Left cardiac atrium (tissue), 4 donors: ENCODE results near the gene MASP1. TPM values are rescaled to one million over a fixed set of nuclear protein-coding genes. Genes with fewer than 3 reads are reported as not detected.

Experiments used
- ATAC-seq, 2 donors: fragments of 200-7000 bp; cut with Tn5 transposase; one replicate each; pipeline ENCODE4 v1.9.1; 2020; ENCODE audit warnings: mild to moderate bottlenecking in 2 of 2, moderate library complexity in 2 of 2
- DNase-seq: peaks from one replicate; pipeline ENCODE4 v3.0.0-alpha.2; 2020
- intact Hi-C, 2 donors: fragments of 100-400 bp; cut with DNase I; formaldehyde crosslinking; loops; one replicate each; pipeline versions ENCODE4 v1.14.1 to v1.15.1; 2022 to 2023
- long read RNA-seq: library from polyadenylated mRNA; unstranded; transcript quantifications from one replicate; pipeline ENCODE4 v2.0.0, GENCODE V29; 2021
- total RNA-seq, 2 donors: library from RNA; stranded (reverse); fragmentation: NEBNext Ultra II Directional; extraction: Animal tissue kit (Norgen Biotek cat#: 25700); gene quantifications; one replicate each; pipeline ENCODE4 v1.2.1, GENCODE V29; 2021
- donor health status: DM: no; HTN: yes; CAD: no.
- donor health status: DM: no; HTN: yes; CAD: no; lungs with severe emphysema.
- donor health status: DM: yes; HTN: yes; CAD: no.
- donor health status: Dilated cardiomyopathy.

The MASP1 gene, protein sequence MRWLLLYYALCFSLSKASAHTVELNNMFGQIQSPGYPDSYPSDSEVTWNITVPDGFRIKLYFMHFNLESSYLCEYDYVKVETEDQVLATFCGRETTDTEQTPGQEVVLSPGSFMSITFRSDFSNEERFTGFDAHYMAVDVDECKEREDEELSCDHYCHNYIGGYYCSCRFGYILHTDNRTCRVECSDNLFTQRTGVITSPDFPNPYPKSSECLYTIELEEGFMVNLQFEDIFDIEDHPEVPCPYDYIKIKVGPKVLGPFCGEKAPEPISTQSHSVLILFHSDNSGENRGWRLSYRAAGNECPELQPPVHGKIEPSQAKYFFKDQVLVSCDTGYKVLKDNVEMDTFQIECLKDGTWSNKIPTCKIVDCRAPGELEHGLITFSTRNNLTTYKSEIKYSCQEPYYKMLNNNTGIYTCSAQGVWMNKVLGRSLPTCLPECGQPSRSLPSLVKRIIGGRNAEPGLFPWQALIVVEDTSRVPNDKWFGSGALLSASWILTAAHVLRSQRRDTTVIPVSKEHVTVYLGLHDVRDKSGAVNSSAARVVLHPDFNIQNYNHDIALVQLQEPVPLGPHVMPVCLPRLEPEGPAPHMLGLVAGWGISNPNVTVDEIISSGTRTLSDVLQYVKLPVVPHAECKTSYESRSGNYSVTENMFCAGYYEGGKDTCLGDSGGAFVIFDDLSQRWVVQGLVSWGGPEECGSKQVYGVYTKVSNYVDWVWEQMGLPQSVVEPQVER
- total RNA-seq, result 10 to 100 TPM; 12.8 to 74.7 TPM
- long read RNA-seq, full-length matches to known transcripts, result 25 of 43 reads
- long read RNA-seq, partial matches to known transcripts, result 9 of 43 reads
- long read RNA-seq, other reads (novel, unspliced or antisense), result 9 of 43 reads

DNA sequence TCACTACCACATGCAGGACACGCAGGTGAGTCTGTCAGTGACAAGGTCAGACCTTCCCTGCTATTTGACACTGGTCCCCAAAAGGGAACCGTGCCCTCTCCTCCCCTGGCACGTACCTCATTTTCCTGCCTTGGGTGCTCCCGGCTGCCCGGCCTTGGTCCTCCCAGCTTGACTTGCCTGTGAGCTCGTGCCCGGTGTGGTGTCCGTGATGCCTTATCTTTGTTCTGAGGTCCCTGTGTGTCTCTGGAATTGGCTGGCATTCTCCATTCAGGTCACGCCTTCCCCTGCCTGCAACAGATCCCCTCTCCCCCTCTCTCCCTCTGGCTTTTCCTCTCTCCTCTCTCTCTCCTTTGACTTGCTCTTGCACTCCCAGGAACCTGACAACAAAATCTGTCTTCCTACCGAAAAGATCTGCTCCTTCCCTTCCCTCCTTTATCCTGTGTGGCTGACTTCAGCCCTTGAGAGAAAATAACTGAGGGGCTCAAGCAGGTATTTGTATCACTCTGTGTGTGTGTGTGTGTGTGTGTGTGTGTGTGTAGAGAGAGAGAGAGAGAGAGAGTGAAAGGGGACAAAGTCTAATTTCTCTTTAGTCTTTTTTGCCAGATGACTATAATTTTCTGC is at the start of gene MASP1:
Gene MASP1 (minus strand): TSS at position 226 of the 621 bp plus-strand sequence. CDS start 105 bp downstream, at position 121.
- DNase-seq (peak; percentile 48), ATAC-seq (peak; percentile 52 to 70)

DNA sequence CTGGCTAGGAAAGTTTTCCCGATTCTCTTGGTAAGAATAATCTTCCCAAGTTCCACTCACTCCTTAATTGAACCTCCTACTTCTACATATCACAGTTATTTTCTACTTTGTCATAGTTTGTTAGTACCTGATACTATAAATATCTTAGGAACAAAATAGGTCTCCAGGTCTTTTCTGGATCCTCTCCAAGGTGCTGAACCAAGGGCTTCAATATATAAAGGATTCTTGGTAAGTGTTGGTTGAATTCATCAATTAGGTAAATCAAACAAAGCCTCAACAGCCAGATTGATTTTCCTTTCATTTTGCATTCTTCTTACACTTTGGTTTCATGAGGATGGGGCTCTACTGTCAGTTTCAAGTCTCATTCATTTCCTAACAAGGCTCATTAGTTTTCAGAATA is 49.0 kb upstream of the MASP1 start:
- DNase-seq (no peak), ATAC-seq (no peak)
- intact Hi-C loops, result no loop called here

More for the DNA sequence above, at the start of gene MASP1:
- intact Hi-C loops, result no loop called here

DNA sequence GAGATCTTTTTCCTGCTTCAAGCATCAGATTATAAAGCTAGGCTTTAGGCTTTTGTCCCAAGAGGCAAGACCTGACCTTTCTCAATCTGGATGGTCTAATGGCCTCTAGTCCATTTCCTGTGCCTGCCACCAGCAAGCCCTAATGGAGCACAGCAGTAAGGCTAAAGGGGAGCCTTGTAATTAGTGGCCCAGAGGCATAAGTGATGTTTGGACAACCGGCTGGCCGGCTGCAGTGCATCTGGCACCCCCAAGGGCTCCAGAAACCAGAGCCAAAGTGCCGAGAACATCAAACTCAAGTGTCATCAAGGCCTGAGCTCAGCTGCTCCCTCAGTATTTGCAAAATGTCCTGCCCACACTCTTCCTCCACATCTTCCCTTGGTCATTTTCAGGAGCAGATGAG is 44.8 kb upstream of the MASP1 start:
- no peak for ATAC-seq
- intact Hi-C loops, result no loop called here
- DNase-seq, result no peak

DNA sequence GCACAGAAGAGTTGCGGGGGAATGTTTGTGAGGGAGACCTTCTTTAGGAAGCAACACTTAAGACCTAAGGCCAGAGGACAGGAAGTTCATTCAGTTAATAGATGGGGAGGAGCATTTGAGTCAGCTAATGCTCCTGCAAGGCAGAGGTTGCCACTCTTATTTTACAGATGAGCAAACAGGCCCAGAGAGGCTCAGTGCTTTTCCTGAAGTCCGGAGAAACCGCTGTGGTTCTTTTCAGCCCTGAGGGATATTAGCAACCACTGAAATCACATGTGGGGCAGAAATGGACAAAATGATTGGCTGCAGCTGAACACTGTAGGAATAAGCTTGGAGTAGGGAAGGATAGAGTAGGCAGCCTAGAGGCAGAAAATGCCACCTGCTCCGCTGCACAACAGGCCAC is 43.4 kb upstream of the MASP1 start:
- intact Hi-C loops, result no loop called here
- ATAC-seq (no peak), DNase-seq (no peak)

DNA sequence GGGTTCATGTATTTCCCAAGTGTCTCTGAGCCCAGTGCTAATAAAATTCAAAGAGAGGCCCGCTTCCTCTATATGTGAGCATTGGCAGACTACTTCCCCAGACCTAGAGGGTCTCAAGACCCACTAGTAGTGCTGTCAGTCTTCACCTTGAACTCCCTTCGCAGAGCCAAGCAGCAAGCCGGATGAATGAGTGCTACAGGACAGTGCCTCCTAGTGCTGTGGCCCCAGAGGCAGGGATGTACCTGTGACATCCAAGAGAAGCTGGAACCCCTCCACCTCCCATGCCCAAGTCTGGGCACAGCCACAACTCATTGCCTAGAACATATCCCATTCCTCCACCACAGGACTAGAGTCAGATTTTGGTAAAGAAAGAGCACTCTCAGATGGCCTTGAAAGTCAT is 37.2 kb upstream of the MASP1 start:
- no peak for ATAC-seq
- intact Hi-C loops, result no loop called here
- DNase-seq, result no peak

DNA sequence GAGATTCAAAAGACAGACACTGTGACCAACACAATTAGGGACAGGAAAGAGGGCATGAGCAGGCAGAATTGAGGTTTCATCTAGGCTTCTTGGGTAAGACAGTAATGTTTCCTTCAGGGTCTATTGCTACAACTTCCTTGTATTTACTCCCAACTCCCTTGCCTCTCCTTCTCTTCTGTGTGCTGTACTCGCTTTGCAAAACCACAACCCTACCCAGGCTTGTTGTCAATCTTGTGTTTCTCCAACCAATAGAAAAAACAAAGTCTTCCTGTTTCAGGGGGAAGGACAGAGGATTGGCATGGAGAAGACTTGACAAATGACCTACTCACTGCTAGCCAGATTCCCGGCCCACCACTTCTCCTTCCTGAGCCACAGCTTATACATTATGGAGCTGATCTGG is 36.3 kb upstream of the MASP1 start:
- no peak for ATAC-seq
- intact Hi-C loops, result no loop called here

DNA sequence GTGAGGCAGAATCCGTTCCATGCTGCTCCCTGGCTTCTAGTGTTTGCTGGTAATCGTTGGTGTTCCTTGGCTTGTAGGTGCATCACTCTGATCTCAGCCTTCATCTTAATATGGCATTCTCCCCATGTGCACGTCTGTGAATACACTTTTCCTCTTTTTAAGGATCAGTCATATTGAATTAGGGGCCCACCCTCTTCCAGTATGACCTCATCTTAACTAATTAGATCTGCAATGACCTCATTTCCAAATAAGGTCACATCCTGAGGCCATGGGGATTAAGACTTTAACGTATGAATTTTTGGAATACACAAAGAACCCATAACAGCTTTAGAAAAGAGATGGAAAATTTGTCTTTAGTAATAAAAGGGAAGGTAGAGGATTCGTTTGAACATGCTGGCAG is 34.1 kb upstream of the MASP1 start:
- intact Hi-C loops, result no loop called here
- ATAC-seq, result no peak

More for the DNA sequence above, 36.3 kb upstream of the MASP1 start:
- DNase-seq, result no peak

DNA sequence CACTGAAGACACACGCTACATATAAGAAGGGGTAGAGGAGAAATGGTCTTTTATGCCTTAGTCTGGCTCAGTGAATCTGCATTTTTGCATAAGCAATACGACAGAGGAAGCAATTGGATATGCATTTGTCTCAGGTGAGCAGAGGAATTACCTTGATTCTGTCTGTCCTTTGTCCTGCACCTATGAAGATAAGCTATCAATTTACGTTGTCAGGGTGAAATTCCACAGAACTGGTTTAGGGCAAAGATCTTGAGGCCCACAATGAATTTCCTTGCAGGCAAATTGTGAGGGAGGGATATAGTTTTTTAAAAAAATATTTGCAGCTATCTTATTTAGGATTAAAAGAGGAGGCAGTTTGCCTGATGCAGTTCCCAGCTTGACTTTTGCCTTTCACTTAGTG is 31.6 kb upstream of the MASP1 start:
- DNase-seq (no peak), ATAC-seq (no peak)
- intact Hi-C loops, result no loop called here

More for the DNA sequence above, 34.1 kb upstream of the MASP1 start:
- DNase-seq, result no peak

DNA sequence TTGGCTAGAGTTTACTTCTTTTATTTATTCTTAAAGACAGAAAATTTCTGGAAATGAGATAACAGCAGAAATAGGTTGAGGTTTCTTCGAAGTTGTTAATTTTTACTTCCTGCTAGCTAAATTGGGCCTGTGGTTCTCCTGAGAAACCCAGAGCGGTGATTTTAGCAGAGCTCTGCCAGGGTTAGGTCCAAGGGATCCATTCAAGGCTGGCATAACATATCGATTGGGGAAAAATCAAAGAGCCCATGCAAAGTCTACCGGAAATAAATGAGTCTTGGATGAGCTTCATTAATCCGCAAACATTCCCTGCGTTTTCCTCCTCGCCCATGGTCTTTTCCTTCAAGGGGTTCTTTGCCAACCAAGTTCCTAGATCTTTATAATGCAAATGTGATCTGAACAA is 30.8 kb upstream of the MASP1 start:
- intact Hi-C loops, result no loop called here
- DNase-seq, result no peak
- no peak for ATAC-seq

DNA sequence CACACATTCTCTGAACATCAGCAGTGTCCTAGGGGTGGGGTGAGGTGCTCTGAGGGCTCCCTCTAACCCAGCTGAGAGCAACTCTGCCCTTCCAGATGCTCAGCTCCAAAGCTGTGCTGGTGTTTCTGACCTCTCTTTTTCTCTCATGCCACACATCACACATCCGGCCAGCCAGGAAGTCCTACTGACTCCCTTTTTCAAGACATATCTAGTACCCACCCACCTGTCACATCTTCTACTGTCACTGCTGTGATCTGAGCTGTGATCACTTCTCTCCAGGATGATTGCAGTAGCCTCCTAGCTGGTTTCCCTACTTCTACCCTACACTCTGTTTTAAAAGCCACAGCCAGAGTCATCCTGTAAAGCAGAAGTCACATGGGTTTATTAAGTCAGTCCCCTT is 30.2 kb upstream of the MASP1 start:
- ATAC-seq, result no peak
- no peak for DNase-seq
- intact Hi-C loops, result no loop called here

DNA sequence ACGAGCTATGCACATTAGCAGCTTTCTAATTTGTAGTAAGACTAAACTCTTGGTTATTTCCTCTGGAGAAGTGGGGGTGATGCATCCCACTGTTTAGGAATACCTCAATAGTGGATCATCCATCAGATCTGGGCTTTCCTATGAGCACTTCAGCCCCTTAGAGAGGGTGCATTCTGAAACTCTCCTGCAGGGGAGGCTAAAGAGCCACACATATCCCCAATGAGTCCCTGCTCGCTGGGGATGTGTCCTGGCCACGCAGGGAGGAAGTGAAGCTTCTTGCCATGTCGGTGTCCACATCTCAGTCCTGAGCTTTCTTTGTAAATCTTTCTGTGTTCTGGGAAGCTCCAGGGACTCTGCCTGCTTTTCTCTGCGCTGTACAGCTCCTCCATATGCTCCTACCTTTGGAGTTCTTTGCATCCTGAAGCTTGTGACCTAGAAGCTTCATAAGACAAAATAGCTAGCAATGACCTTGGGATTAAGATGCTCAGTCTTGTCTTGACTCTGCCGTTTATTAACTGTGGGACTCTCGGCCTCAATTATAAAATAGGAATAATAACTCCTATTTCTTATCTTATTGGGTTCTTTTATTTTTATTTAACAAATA is 28.3 kb upstream of the MASP1 start:
- ATAC-seq, result peak; percentile 91 to 97
- intact Hi-C loops, result loop anchor here (1.0 to 5.0 kb wide), 3 partner anchors 98 to 361 kb away; no protein-coding TSS in a partner anchor
- DNase-seq, result peak; percentile 75

DNA sequence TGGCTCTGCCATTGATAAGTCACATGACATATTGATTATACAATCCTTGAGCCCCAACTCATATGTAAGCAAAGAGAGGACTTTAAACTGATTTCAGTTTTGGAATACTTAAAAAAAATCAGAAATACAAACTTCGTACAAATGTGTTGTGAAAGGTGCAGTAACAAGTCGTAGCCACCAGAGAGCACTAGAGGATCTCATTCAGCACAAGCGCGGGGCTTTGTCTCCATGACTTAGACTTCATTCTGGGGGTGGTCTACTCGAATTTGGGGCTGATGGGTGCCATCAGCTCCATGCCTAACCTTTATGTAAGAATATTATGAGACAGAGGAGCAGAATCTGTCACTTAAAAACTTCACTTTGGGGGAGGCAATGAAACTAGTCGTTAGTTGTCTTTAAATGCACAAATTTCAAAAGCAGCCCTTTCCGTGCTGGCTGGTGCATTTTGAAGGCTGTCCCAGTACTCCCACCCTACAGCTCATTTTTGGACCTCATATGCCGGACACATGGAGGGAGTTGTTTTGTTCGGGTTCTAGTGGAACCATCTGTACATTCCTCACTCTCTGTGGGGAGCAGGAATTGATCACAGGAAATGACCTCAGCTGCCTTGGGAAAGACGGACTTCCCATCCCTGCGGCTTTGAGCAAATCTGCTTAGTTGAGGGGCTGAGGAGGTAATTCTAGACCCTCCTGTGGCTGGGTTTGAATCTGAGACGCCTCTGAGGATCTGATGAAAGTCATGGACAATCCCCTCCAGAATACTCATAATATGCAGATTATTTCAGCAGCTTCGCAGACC is 27.5 kb upstream of the MASP1 start:
- ATAC-seq (peak; percentile 66 to 71), DNase-seq (peak; percentile 53)
- intact Hi-C loops, result loop anchor here (1.0 to 5.0 kb wide), 4 partner anchors 97 to 395 kb away; no protein-coding TSS in a partner anchor

DNA sequence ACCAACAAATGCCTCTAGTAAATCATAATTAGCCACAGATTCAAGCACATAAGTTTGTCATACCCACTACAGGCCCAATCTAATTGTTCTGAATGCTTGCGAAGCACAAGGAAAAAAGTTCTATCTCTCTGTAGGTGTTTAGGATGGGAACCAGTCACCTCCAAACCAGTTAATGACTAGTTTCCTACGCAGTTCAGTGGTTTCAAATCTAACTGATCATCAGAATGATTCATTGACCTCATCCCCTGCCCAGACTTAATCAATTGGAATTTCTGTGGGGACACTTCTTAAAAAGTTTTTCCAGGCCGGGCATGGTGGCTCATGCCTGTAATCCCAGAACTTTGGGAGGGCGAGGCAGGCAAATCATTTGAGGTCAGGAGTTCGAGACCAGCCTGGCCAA is 24.3 kb upstream of the MASP1 start:
- ATAC-seq (no peak), DNase-seq (no peak)
- intact Hi-C loops, result loop anchor here (2.0 to 5.0 kb wide), 2 partner anchors 94 to 95 kb away; no protein-coding TSS in a partner anchor

DNA sequence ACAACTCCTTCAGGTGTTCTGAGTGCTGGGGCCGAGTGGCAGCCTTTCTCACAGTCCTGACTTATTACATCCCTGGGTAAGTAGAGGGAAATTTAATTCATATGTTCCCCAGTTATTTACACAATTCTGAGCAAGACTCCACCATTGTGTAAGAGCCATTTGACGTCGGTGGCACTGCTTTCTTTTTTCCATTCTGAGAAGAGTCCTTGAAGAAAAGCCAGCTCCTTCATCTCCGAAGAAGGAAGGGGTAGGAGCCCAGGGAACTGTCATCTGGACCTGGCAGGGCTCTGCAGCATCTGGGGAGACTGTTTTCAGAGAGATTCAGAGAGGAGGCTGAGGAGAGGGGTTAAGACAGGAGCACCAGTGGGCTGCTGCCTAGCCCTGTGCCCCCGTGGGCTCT is 22.6 kb upstream of the MASP1 start:
- no peak for ATAC-seq
- intact Hi-C loops, result no loop called here

DNA sequence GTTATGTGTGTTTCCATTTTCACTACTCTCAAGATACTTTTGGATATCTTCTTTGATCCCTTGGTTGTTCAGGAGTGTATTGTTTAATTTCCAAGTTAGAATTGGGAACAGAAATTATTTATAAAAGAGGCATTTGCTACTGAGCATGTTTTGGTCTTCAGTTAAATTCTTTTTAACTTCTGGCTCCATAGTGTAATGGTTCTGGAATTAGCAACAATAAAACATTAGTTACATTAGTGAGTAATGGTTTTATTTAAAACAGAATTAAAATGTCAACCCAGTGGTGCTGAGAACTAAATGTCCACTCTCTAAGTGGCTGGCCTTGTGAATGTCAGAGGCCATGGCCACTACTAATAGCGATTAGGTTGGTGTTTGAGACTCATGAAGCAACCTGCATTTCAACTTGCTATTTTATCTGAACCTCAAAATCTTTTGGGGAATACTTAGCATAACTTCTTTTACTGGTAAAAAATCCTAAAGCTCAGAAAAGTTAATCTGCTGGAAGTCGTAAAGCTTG is 19.5 kb upstream of the MASP1 start:
- intact Hi-C loops, result no loop called here
- ATAC-seq, result no peak
- no peak for DNase-seq

More for the DNA sequence above, 22.6 kb upstream of the MASP1 start:
- no peak for DNase-seq

DNA sequence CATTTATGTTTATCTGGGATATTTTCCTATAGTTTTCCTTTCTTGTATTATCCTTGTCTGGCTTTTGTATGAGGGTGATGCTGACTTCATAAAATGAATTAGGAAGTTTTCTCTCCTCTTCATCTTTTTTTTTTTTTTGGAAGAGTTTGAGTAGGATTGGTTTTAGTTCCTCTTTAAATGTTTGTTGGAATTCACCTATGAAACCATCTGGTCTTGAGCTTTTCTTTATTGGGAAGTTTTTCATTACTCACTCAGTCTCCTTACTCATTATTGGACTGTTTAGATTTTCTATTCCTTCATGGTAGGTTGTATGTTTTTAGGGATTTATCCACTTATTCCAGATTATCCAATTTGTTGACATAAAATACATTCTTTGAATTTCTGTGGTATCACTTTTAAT is 18.7 kb upstream of the MASP1 start:
- no peak for DNase-seq
- intact Hi-C loops, result no loop called here

DNA sequence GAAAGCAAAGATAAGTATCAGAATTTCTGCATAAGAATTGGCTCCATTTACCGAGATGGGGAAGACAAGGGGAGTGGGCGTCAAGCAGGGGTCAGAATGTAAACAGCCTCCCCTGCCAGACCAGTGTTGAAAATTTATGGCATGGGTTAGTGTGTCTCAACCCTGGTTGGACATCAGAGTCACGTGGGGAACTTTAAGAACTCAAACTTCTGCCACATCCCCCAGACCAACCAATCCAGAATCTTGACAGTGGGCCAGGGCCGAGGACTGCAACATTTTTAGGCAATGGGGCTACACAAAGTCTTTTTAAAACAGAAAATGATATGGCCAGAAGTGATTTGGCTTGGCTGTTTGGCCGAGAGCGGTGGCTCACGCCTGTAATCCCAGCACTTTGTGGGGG is 14.3 kb upstream of the MASP1 start:
- intact Hi-C loops, result no loop called here
- no peak for DNase-seq

More for the DNA sequence above, 18.7 kb upstream of the MASP1 start:
- ATAC-seq, result no peak

DNA sequence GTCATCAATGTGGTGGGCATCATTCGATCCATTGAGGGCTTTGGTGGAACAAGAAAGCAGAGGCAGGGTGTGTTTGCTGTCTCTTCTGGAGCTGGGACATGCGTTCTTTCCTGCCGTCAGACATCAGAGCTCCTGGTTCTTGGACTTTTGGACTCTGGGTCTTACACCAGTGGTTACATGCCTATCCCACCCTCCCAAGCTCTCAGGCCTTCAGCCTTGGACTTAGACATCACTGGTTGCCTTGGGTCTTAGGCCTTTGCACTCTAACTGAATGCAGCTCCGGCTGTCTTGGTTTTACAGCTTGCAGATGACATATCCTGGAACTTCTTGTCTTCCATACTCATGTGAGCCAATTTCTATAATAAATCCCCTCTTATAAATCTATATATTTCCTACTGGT is 8.1 kb upstream of the MASP1 start:
- intact Hi-C loops, result loop anchor here in 1 of 2 donors (5.0 kb wide), 1 partner anchor 77 kb away; no protein-coding TSS in a partner anchor
- ATAC-seq, result no peak
- no peak for DNase-seq

More for the DNA sequence above, 14.3 kb upstream of the MASP1 start:
- no peak for ATAC-seq
